Adrenal gland (tissue), 5 donors: Measurements from ENCODE around the gene ORAI2.
"Not testable (repeated sequence)": the region's sequence is repeated elsewhere in the genome, so short reads cannot be mapped to it uniquely, and the experiment has no call there.

Experiments used
- CTCF ChIP-seq, 6 experiments: fragments of 450-650 bp in 4 of 6; fragments of 200-600 bp in 2 of 6; sonication (generic) in 1 of 6; IDR thresholded peaks; 1 replicate in 5 of 6; 2 replicates in 1 of 6; pipeline versions ENCODE4 v1.5.1 to v1.8.0; 2016 to 2021; ENCODE audit warnings: antibody characterized with exemption in 6 of 6, mild to moderate bottlenecking in 2 of 6, moderate library complexity in 1 of 6
- POLR2A ChIP-seq, 2 donors: fragments of 450-650 bp; IDR thresholded peaks; one replicate each; pipeline ENCODE4 v1.6.1; 2017; ENCODE audit warnings: antibody characterized with exemption in 2 of 2, mild to moderate bottlenecking in 2 of 2, moderate library complexity in 1 of 2
- donor health status: DM: no; HTN: no; CAD: no.

- TF ChIP-seq CTCF, POLR2A (IDR thresholded peaks at IDR 0.05): not testable (repeated sequence)
Measured at GRCh38 chr7:102484317-102484716, 50.9 kb downstream of the ORAI2 start.
